Stimulated activated CD4-positive, alpha-beta T cell treated with anti-CD3 and anti-CD28 coated beads, TNF-alpha, amount 100 ng/mL, for 24 hours (primary cell): ENCODE measurements around the gene LOXL1.

Experiments used
- DNase-seq, 3 experiments: peaks; one replicate each; pipeline ENCODE4 v3.0.0-alpha.2; 2020; ENCODE audit warnings: low read depth in 3 of 3

LOXL1 gene

GRCh38 chr15:73993211-73993994 lies 67.1 kb downstream of the LOXL1 start:
- no peak for DNase-seq

GRCh38 chr15:73994413-73994883 lies 68.2 kb downstream of the LOXL1 start, which contains the start of gene PML:
TSS of gene PML (plus strand) at chr15:73994716. CDS start at chr15:73994813, 97 bp downstream.
- peak; percentile 86 to 96 (median 89) for DNase-seq

- no peak for DNase-seq
Measured at GRCh38 chr15:73994912-73995622, 68.8 kb downstream of the LOXL1 start.

- no peak for DNase-seq
Measured at GRCh38 chr15:73996267-73996666, 70.0 kb downstream of the LOXL1 start.

GRCh38 chr15:73996939-73997338 lies 70.7 kb downstream of the LOXL1 start:
- no peak for DNase-seq

GRCh38 chr15:73997986-73998385 lies 71.7 kb downstream of the LOXL1 start:
- DNase-seq: no peak
